ENCODE results near the gene SERBP1.

GRCh38 chr1:67405473-67406245 lies 24.5 kb downstream of the SERBP1 start:
- TF ChIP-seq POLR2A (IDR thresholded peaks at IDR 0.05; ENCODE audit: low read depth) (no peak), CTCF (IDR thresholded peaks at IDR 0.05) (no peak), EP300 (IDR thresholded peaks at IDR 0.05) (no peak)
